NOMO-1 treated with DMSO at 0.1 percent for 48 hours (cell line): Measurements from ENCODE around the gene FAM25A.
"Not testable (repeated sequence)": the region's sequence is repeated elsewhere in the genome, so short reads cannot be mapped to it uniquely, and the experiment has no call there.

ENCODE experiments used
- DNase-seq: peaks from one replicate; lab custom pipeline; 2025; ENCODE audit not compliant: unreplicated experiment; lab: John Stamatoyannopoulos, UW

FAM25A gene

DNA sequence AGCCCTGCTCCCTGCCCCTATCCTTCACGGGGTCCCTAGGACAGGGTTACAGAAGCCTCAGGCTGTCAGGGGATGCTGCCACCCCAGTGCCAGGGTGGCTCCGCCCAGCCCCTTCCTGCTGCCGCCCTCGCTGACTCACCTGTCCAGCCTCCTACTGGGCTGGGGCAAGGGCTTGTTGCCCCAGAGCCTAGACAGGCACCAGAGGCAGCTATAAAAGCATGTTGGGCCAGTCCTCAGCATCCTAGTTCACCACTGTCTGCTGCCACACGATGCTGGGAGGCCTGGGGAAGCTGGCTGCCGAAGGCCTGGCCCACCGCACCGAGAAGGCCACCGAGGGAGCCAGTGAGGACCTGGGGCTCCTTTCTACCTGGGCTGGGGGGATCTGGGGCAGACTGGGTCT lies at the start of gene FAM25A:
TSS of gene FAM25A (plus strand) at position 239 of the 400 bp plus-strand sequence. CDS start at position 270, 31 bp downstream.
- not testable (repeated sequence) for DNase-seq

DNA sequence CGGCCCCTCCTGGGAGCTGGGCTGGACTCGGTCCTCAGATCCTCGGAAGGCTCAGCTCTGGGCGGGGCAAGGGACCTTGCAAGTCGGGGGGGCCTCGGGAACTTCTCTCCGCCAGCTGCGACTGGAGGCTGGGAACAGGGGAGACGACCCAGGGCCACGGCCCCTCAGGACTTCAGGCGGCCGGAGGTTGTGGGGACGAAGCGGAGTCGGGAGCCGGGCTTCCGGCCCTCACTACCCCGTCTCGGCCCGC lies 49.2 kb upstream of the FAM25A start:
- DNase-seq, result no peak

DNA sequence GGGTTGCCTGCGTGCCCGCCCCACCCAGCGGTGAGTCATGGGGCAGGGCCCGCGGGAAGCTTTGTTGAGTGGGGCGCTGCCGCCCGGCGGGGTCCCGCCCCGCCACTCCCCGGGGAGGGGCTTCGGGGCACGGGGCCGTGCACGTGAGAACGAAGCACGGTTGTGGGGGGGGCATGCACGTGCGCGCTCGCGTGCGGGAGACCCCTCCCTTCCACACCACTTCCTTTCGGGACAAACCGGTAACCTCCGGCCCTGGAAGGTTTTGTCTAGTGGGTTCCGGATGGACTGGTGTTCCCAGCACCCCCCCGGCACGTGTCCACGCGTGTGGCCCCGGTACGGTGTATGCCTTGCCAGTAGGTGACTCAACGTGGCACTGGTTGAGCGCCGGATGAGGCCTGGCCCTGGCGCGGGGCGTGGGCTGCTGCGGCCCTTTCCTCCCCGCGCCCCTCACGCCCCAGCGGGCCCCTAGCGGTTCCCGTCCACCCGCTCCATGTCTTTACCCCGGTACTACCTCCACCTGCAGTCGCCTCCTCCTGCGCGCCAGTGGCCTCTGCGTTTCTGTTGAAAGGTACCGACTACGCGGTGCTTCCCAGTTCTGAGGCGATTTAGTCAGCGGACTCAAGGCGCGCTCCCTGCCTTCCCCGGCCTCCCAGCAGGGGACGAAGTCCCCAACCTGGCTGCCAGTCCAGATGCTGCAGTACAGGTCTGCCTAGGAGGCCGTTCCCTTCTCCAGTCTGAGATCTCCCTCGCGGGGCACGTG lies 48.7 kb upstream of the FAM25A start:
- DNase-seq, result peak; percentile 69

DNA sequence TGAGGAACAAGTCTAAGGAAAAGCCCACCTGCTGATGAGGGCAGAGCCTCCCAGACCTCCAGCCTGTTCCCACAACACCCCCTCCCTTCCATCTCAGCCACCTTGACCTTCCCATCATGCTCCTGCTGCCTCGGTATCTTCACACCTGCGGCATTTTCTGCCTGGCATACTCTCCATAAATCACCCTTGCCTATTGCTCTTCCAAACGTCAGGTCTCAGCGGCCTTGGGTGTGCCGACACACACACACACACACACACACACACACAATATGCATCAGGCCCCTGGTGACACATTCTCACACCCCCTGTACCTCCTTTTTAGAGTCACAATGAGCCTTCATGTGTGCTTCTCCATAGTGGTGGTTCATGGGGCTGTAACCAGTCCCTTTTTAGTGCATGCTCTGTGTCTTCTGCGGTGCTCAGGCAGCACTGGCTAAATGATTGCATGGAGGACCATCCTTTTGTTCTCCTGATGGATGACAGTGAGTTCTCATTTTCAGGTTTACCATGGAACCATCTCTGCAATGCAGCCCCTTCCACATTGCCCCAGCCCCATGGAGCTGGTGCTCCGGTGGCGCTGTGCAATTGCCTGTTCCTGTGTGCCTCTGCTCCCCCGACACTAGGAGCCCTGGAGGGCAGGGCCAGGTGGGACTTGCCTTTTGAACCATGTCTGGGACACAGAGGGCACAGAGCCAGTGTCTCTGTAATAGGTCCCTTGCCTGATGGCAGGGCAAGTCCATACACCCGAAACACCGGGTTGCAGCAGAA lies 47.3 kb upstream of the FAM25A start:
- DNase-seq, result no peak

DNA sequence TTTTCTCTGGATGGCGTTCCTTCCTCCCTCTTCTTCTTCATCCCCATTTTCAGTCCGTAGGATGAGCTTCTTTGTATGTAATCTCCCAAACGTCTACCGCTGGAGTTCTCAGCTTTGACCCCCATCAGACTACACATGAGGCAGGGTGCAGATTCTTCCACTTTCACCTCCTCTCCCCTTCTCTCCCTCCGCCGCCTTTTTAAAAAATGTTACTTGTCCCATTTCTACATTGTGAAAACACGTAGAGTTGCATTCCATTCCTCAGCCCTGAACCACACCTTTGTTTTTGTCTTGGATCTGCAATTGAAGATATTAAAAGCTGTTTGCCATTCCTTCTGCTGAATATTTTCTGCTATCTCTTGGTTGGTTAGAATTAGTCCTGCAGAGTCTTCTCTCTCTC lies 45.6 kb upstream of the FAM25A start:
- no peak for DNase-seq

DNA sequence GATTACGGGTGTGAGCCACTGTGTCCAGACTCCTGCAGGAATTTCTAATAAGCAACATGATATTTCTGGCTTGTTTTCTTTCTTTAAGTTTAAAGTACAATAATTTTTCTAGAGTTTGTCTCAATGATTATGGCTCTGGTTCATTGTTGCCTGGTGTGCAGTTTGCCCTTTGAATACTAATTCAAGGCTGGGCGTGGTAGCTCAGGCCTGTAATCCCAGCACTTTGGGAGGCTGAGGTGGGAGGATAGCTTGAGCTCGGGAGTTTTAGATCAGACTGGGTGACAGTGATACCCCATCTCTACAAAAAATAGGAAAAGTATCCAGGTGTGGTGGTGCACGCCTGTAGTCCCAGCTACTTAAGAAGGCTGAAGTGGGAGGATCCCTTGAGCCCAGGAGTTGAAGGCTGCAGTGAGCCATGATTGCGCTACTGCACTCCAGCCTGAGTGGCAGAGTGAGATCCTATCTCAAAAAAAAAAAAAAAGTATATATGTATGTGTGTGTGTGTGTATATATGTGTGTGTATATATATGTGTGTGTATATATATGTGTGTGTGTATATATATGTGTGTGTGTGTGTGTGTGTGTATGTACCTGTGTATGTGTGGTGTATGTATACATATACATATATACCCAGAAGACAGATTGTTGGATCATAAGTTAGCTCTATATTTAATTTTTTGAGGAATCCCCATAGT lies 43.6 kb upstream of the FAM25A start:
- DNase-seq, result no peak

DNA sequence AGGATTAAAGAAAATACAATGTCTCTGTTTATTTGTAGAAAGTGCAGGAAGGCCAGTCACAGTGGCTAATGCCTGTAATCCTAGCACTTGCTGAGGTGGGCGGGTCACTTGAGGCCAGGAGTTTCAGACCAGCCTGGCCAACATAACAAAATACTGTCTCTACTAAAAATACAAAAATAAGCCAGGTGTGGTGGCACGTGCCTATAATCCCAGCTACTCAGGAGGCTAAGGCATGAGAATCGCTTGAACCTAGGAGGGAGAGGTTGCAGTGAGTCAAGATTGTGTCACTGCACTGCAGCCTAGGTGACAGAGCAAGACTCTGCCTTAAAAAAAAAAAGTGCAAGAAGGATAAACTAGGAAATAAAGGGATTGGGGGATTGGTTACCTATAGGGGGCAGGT lies 41.6 kb upstream of the FAM25A start:
- DNase-seq, result not testable (repeated sequence)

GRCh38 chr10:86979296-86979818 lies 40.7 kb upstream of the FAM25A start:
- DNase-seq, result no peak

DNA sequence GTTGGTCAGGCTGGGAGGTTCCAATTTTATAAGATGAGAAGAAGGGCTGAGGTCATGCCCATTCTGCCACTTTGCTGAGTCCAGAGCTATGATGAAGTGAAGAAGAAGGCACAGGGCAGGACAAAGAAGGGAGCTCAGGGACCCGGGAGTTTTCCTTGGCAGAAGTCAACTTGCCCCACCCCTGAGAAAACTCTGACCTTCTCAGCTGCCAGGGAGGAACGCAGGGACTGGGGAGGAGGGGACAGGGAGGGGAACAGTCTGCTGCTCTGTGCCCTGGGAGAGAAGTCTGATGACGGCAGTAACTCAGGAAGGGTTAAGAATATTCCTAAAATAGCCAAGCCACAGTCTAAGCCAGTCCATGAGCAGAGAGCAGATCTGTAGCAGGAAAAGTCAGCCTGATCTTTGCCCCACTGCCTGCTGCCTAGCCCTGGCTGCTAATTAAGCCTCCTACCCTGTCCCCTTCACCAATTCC lies 40.1 kb upstream of the FAM25A start:
- DNase-seq, result no peak

GRCh38 chr10:86981020-86981419 lies 39.1 kb upstream of the FAM25A start:
- DNase-seq, result not testable (repeated sequence)

GRCh38 chr10:86981716-86982115 lies 38.4 kb upstream of the FAM25A start:
- DNase-seq, result peak; percentile 8

GRCh38 chr10:86984498-86984897 lies 35.6 kb upstream of the FAM25A start:
- not testable (repeated sequence) for DNase-seq

- no peak for DNase-seq
Observed at GRCh38 chr10:86988520-86988919, 31.6 kb upstream of the FAM25A start.

DNA sequence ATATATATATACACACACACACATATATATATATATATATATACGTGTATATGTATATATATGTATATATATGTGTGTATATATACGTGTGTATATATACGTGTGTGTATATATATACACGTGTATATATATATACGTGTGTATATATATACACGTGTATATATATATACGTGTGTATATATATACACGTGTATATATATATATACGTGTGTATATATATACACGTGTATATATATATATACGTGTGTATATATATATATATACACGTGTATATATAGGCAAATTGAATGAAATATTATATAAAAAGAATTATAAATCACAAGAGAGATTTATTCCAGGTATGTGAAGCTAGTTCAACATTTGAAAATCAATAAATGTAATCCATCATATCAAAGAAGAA lies 28.7 kb upstream of the FAM25A start:
- not testable (repeated sequence) for DNase-seq

DNA sequence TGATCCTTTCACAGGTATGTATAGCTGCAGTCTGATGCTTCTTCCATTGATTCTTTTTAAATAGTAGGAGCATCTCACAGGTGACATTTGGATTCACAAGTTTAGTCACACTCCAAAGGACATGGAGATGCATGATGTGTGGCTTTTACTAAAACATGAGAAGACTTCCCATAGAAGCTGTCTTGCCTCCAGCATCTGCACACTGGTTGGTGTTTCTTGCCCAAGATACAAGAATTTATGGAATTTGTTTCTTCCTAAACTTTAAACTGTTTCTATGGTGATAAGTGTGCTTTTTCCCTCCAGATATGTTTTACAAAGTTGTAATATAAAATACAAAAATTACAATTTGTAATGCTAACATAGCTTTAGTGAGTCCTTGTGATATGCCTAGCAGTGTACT lies 27.6 kb upstream of the FAM25A start:
- DNase-seq, result no peak

DNA sequence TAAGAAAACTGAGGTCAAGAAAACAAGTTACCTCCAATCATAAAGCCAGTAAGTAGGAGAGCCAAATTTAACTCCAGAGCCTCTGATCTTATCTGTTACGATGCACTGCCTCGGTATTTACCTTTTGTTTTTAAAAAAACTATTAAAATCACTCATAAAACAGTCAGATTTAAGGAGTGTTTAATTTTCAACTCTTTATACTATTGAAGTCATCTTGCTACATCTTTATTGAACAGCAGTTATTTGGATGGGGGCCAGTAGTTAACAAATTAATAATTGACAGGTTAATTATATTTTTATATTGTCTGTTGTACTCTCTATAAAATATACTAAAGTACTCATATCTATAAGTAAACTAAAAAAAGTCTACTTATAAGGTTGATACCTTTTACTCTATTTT lies 27.2 kb upstream of the FAM25A start:
- DNase-seq, result no peak

- DNase-seq, result peak; percentile 69
Observed at GRCh38 chr10:86999802-87000403, 20.2 kb upstream of the FAM25A start.

- DNase-seq, result no peak
Observed at GRCh38 chr10:87000491-87000890, 19.6 kb upstream of the FAM25A start.

DNA sequence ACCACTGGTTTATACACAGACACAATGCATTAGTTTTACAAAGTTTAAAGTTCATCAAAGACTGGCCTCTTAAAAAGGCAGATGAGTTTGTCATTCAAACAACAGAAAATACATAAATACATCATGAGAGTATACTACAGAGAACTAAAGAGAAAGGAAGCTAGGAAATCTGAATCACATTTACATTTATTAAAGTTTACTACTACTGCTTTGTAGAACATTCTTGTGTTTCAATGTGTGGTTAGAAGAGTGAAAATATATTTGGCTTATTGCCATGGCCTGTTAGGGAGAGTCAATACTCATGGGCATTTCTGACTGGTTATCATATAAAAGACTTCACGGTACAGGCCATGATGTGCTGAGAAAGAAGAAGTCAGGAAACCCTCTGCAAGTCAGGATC lies 13.0 kb upstream of the FAM25A start:
- DNase-seq, result not testable (repeated sequence)

DNA sequence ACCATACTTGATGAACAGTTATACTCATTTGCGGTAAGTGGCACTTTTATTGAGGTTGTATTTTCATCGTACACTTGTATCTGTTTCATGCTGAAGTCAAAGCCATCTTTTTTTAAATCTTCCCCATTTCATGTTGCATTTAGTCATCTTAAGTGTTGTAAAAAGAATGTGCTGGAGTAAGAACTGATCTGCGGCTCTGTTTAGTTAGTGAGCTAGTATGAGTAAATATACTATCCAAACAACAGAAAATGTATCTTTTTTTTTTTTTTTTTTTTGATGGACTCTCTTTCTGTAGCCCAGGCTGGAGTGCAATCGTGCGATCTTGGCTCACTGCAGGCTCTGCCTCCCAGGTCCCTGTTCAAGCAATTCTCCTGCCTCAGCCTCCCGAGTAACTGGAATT lies 12.4 kb upstream of the FAM25A start:
- DNase-seq, result not testable (repeated sequence)

GRCh38 chr10:87008303-87008702 lies 11.8 kb upstream of the FAM25A start:
- not testable (repeated sequence) for DNase-seq
